T-cell (primary cell): ENCODE measurements around the gene SHB. TPM values are rescaled to one million over a fixed set of nuclear protein-coding genes. Genes with fewer than 3 reads are reported as not detected.

Experiments used
- ATAC-seq, 4 experiments: fragments of 200-7000 bp in 3 of 4; fragments of 150-1000 bp in 1 of 4; cut with Tn5 transposase; replicated peaks in 1 of 4; 1 replicate in 3 of 4; 2 replicates in 1 of 4; pipeline ENCODE4 v1.10.0; 2021; ENCODE audit warnings: moderate library complexity in 3 of 4, mild to moderate bottlenecking in 2 of 4, moderate number of reproducible peaks in 1 of 4
- CTCF ChIA-PET, 2 donors: fragments of 300-600 bp; sonication (Branson Sonifier 250); formaldehyde crosslinking; loops; one replicate each; lab custom pipeline; 2022; ENCODE audit warnings: antibody characterized with exemption in 2 of 2; lab: Charles Lee
- POLR2A ChIA-PET, 2 donors: fragments of 300-600 bp; sonication (Branson Sonifier 250); formaldehyde crosslinking; loops; one replicate each; lab custom pipeline; 2022; ENCODE audit warnings: antibody characterized with exemption in 2 of 2; lab: Charles Lee
- DNase-seq, 35 experiments: peaks; one replicate each; pipeline versions ENCODE4 v3.0.0 to v3.0.0-alpha.2; 2013 to 2023
- H3K27ac ChIP-seq: one replicate; pipeline ENCODE4 v1.5.1; 2013; ENCODE audit warnings: low read length
- H3K27me3 ChIP-seq, 2 experiments: replicated peaks in 1 of 2; 1 replicate in 1 of 2; 2 replicates in 1 of 2; pipeline versions ENCODE4 v1.6.1 to v1.7.0; 2013; ENCODE audit warnings: low read length in 1 of 2, mixed read lengths in 1 of 2; ENCODE audit not compliant: control insufficient read depth in 2 of 2, insufficient read depth in 2 of 2; ENCODE audit errors: extremely low read depth in 1 of 2
- H3K36me3 ChIP-seq, 2 donors: 1 replicate in 1 of 2; 2 replicates in 1 of 2; pipeline versions ENCODE4 v1.6.1 to v1.7.0; 2013; ENCODE audit warnings: low read length in 1 of 2; ENCODE audit not compliant: control insufficient read depth in 2 of 2, insufficient read depth in 1 of 2; ENCODE audit errors: extremely low read depth in 1 of 2
- H3K4me1 ChIP-seq, 2 experiments: 1 replicate in 1 of 2; 2 replicates in 1 of 2; pipeline versions ENCODE4 v1.6.1 to v1.7.0; 2013; ENCODE audit warnings: low read length in 2 of 2, mixed read lengths in 1 of 2; ENCODE audit not compliant: insufficient read depth in 2 of 2, control insufficient read depth in 1 of 2; ENCODE audit errors: extremely low read depth in 1 of 2
- H3K4me3 ChIP-seq, 2 donors: 1 replicate in 1 of 2; 2 replicates in 1 of 2; pipeline versions ENCODE4 v1.5.1 to v1.7.0; 2013; ENCODE audit warnings: mild to moderate bottlenecking in 2 of 2, low read length in 1 of 2, moderate library complexity in 1 of 2; ENCODE audit not compliant: control insufficient read depth in 1 of 2; ENCODE audit errors: extremely low read depth in 1 of 2
- H3K9me3 ChIP-seq: 2 replicates; pipeline ENCODE4 v1.7.0; 2013
- H3K27ac Mint-ChIP-seq, 2 donors: one replicate each; pipeline ENCODE4 v1.8.0; 2020 to 2021; ENCODE audit warnings: mild to moderate bottlenecking in 2 of 2, mixed read lengths in 2 of 2
- H3K27me3 Mint-ChIP-seq, 2 donors: one replicate each; pipeline ENCODE4 v1.8.0; 2021 to 2022; ENCODE audit warnings: mixed read lengths in 2 of 2
- H3K36me3 Mint-ChIP-seq: one replicate; pipeline ENCODE4 v1.8.0; 2021; ENCODE audit warnings: mixed read lengths
- H3K4me1 Mint-ChIP-seq, 3 donors: one replicate each; pipeline ENCODE4 v1.8.0; 2020 to 2022; ENCODE audit warnings: mixed read lengths in 3 of 3, mild to moderate bottlenecking in 1 of 3
- H3K4me3 Mint-ChIP-seq, 3 donors: one replicate each; pipeline ENCODE4 v1.8.0; 2020 to 2022; ENCODE audit warnings: mild to moderate bottlenecking in 3 of 3, mixed read lengths in 3 of 3, moderate library complexity in 3 of 3
- H3K9me3 Mint-ChIP-seq, 3 donors: one replicate each; pipeline ENCODE4 v1.8.0; 2020 to 2022; ENCODE audit warnings: mixed read lengths in 3 of 3
- WGBS: methylation state at CpG from one replicate; pipeline ENCODE4 v1.1.5; 2013; ENCODE audit warnings: missing lambda C conversion rate; ENCODE audit not compliant: insufficient coverage; 5-methylcytosine and 5-hydroxymethylcytosine counted together
- total RNA-seq, 35 experiments: library from RNA in 6 of 35; stranded (reverse) in 6 of 35; fragments of 120-200 nt in 1 of 35; gene quantifications; one replicate each; pipeline versions ENCODE4 v1.2.1 to v1.2.4 and lab custom pipeline; 2013 to 2026

SHB gene
- total RNA-seq, 5 donors from 2014 or later (not counting 1 experiment from before 2014, with no cell fraction given), result 1.2 to 1.5 (median 1.3) TPM

DNA sequence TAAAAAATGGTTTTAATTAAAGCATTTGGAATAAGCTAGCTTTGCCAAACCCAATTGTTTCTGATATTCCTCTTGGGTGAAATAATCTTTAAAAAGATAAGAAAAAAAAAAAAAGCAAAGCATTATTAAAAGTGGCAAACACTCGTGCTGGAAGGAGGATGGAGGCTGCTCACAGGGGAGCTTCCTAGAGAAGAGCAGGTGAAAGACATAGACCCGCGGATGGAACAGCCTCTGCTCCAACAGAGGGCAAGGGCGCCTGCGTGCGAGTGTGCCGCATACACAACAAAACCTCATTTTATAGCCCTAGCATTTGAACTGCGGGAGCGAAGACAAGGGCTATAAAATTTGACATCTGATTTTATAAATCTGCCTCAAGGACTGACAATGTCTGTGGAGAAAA is 131.7 kb downstream of the SHB start:
- Histone ChIP-seq H3K9me3 (no peaks in the 10 kb centered on the region), H3K36me3 (no peaks in the 10 kb centered on the region), H3K27me3 (peaks cover 0 to 6% of the 10 kb centered on the region in 2 experiments), H3K4me1 (no peaks in the 10 kb centered on the region), H3K27ac (no peak overlapping the region), H3K4me3 (no peak overlapping the region)
- ATAC-seq (no peak), DNase-seq (no peak)
- 20% methylated on average over 1 of the region's 9 CpGs for WGBS
- no peaks in the 10 kb centered on the region for H3K27me3 Mint-ChIP-seq
- H3K36me3 Mint-ChIP-seq, result no peaks in the 10 kb centered on the region
- ChIA-PET POLR2A (no interaction called here), CTCF (no interaction called here)
- H3K9me3 Mint-ChIP-seq, result no peaks in the 10 kb centered on the region
- no peak overlapping the region for H3K27ac Mint-ChIP-seq
- H3K4me1 Mint-ChIP-seq, result no peaks in the 10 kb centered on the region
- no peak overlapping the region for H3K4me3 Mint-ChIP-seq

DNA sequence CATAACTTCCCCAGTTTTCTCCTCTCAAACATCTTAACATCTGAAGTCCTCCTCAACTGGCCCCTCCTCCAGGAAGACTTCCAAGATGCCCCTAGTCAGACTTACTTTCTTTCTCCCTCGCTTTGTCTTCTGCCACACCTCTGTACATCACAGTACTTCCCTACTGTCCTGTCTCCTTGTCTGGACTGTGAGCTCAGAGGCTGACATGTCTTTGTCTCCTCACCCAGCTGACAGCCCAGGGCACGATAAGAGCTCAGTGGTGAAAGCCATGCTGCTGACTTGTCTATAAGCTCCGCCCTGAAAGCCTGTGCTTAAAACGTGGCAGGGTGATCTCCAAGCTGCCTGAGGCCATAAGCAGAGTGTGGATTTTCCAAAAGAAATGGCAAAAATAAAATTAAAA is 132.1 kb downstream of the SHB start:
- Mint-ChIP-seq H3K27ac (no peak overlapping the region), H3K4me3 (no peak overlapping the region), H3K27me3 (no peaks in the 10 kb centered on the region), H3K4me1 (no peaks in the 10 kb centered on the region), H3K36me3 (no peaks in the 10 kb centered on the region), H3K9me3 (no peaks in the 10 kb centered on the region)
- WGBS, result 87% methylated on average over 3 of the region's 4 CpGs
- Histone ChIP-seq H3K27me3 (peaks cover 0 to 4% of the 10 kb centered on the region in 2 experiments), H3K4me3 (no peak overlapping the region), H3K27ac (no peak overlapping the region), H3K36me3 (no peaks in the 10 kb centered on the region), H3K9me3 (no peaks in the 10 kb centered on the region), H3K4me1 (no peaks in the 10 kb centered on the region)
- ATAC-seq, result no peak
- no peak for DNase-seq
- ChIA-PET CTCF (no interaction called here), POLR2A (no interaction called here)

DNA sequence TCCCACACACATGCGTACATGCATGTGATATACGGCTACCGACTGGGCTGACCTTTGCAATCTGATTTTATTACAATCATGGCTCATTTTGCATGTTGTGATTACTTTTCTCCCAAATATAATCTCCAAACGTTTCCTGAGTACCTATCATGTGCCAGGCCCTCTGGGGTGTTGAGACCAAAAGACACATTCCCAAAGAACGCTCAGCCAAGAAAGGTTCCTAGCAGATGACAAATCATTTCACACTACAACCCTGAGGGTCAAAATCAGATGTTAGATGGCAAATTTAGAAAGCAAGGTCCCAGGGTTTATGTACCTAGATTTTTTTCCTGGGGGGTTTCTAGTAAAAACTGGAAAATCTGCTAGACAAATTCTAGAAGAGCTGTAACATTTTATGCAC is 132.7 kb downstream of the SHB start:
- no peak overlapping the region for H3K27ac ChIP-seq
- Mint-ChIP-seq H3K9me3 (no peaks in the 10 kb centered on the region), H3K36me3 (no peaks in the 10 kb centered on the region), H3K27ac (no peak overlapping the region), H3K4me3 (no peak overlapping the region), H3K4me1 (no peaks in the 10 kb centered on the region), H3K27me3 (no peaks in the 10 kb centered on the region)
- no peak overlapping the region for H3K4me3 ChIP-seq
- ATAC-seq (no peak), DNase-seq (no peak)
- H3K27me3 ChIP-seq, result peaks cover 0 to 3% of the 10 kb centered on the region in 2 experiments
- CTCF ChIA-PET, result no interaction called here
- H3K4me1 ChIP-seq, result no peaks in the 10 kb centered on the region
- POLR2A ChIA-PET, result no interaction called here
- no peaks in the 10 kb centered on the region for H3K36me3 ChIP-seq
- no peaks in the 10 kb centered on the region for H3K9me3 ChIP-seq
- no CpG with 5 or more reads among the region's 5 CpGs for WGBS

- Mint-ChIP-seq H3K4me3 (no peak overlapping the region), H3K9me3 (no peaks in the 10 kb centered on the region), H3K4me1 (no peaks in the 10 kb centered on the region), H3K27me3 (no peaks in the 10 kb centered on the region), H3K36me3 (no peaks in the 10 kb centered on the region), H3K27ac (no peak overlapping the region)
- ChIA-PET POLR2A (no interaction called here), CTCF (no interaction called here)
- H3K36me3 ChIP-seq, result no peaks in the 10 kb centered on the region
- no peaks in the 10 kb centered on the region for H3K9me3 ChIP-seq
- no peak overlapping the region for H3K4me3 ChIP-seq
- ATAC-seq (no peak), DNase-seq (no peak)
- peaks cover 0 to 3% of the 10 kb centered on the region in 2 experiments for H3K27me3 ChIP-seq
- WGBS, result 90% methylated on average over 12 of the region's 14 CpGs
- H3K27ac ChIP-seq, result no peak overlapping the region
- no peaks in the 10 kb centered on the region for H3K4me1 ChIP-seq
Measured at GRCh38 chr9:37935096-37935495, 133.9 kb downstream of the SHB start.

DNA sequence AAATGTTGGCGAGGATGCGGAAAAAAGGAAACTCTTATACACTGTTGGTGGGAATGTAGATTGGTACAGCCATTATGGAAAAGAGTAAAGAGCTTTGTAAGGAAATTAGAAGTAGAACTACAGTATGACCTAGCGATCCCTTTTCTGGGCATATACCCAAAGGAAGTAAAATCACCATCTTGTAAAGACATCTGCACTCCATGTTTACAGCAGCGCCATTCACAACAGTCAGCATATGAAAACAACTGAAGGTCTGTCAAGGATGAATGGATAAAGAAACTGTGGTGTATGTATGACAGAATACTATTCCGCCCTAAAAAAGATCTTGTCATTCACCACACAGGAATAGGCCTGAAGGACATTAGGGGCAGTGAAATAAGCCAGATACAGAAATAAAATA is 137.4 kb downstream of the SHB start:
- ChIA-PET CTCF (no interaction called here), POLR2A (no interaction called here)
- Histone ChIP-seq H3K36me3 (no peaks in the 10 kb centered on the region), H3K9me3 (no peaks in the 10 kb centered on the region), H3K27ac (no peak overlapping the region), H3K27me3 (peaks cover 0 to 17% of the 10 kb centered on the region in 2 experiments), H3K4me1 (no peaks in the 10 kb centered on the region), H3K4me3 (no peak overlapping the region)
- Mint-ChIP-seq H3K4me3 (no peak overlapping the region), H3K36me3 (no peaks in the 10 kb centered on the region), H3K27ac (no peak overlapping the region), H3K27me3 (peaks cover 0 to 2% of the 10 kb centered on the region in 2 donors), H3K9me3 (no peaks in the 10 kb centered on the region), H3K4me1 (no peaks in the 10 kb centered on the region)
- no peak for DNase-seq
- WGBS, result no CpG with 5 or more reads among the region's 5 CpGs
- no peak for ATAC-seq

DNA sequence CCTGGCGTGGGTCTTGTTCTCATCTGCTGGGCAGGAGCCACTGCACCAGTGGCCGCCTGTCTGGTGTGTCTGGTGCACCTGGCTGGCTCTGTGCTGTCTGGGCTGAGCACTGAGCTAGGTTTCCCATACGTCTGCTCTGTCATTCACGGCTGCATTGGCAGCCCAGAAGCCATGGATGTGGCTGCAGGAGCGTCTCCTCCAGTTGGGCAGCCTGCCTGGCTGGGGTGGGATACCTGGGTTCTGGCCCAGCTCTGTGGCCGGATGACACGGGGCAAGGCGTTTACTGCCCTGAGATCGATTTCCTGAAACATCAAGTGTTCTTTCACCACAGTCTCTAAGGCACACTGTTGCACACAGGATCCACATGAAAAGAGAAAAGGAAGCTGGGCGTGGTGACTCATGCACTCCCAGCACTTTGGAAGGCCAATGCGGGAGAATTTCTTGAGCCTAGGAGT is 139.6 kb downstream of the SHB start:
- DNase-seq, result no peak
- CTCF ChIA-PET, result no interaction called here

More for the DNA sequence above, 139.6 kb downstream of the SHB start:
- POLR2A ChIA-PET, result no interaction called here
- WGBS, result 44% methylated on average over 9 of the region's 11 CpGs
- Histone ChIP-seq H3K27me3 (peaks cover 0 to 17% of the 10 kb centered on the region in 2 experiments), H3K27ac (no peak overlapping the region), H3K4me3 (no peak overlapping the region), H3K4me1 (no peaks in the 10 kb centered on the region), H3K36me3 (no peaks in the 10 kb centered on the region), H3K9me3 (no peaks in the 10 kb centered on the region)
- H3K36me3 Mint-ChIP-seq, result no peaks in the 10 kb centered on the region
- no peaks in the 10 kb centered on the region for H3K9me3 Mint-ChIP-seq
- no peak overlapping the region for H3K27ac Mint-ChIP-seq
- no peaks in the 10 kb centered on the region for H3K4me1 Mint-ChIP-seq
- H3K4me3 Mint-ChIP-seq, result no peak overlapping the region
- ATAC-seq, result no peak
- H3K27me3 Mint-ChIP-seq, result peaks cover 0 to 2% of the 10 kb centered on the region in 2 donors
